COLO668 (cell line): Measurements from ENCODE around the gene FNDC3A.

Experiments
- DNase-seq: peaks from one replicate; lab custom pipeline; 2025; ENCODE audit not compliant: unreplicated experiment; lab: John Stamatoyannopoulos, UW

The FNDC3A gene

GRCh38 chr13:49248622-49249002, 272.9 kb downstream of the FNDC3A start:
- no peak for DNase-seq

DNA sequence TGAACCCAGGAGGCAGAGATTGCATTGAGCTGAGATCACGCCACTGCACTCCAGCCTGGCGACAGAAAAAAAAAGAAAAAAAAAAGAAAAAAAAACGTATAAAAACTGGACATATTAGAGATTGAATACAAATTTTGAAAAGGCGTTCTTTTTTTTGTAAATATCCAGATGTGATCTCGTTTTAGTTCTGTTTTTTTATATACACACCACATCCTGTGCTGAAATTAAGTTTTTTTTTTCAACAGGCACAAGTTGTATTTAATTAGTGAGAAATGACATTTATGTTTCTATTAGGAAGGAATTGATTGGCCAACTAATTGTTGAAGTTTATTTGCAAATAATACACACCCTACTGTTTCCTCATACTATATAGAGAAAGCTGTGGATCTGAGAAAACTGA, 275.6 kb downstream of the FNDC3A start:
- no peak for DNase-seq

- DNase-seq, result no peak
These were observed 277.6 kb downstream of the FNDC3A start for GRCh38 chr13:49253310-49253709.

- DNase-seq, result no peak
These were observed 278.3 kb downstream of the FNDC3A start for GRCh38 chr13:49254007-49254406.

- DNase-seq, result no peak
These were observed 281.1 kb downstream of the FNDC3A start for GRCh38 chr13:49256841-49257240.

- no peak for DNase-seq
These were observed 282.5 kb downstream of the FNDC3A start for GRCh38 chr13:49258089-49258796.
